Progenitor cell of endocrine pancreas (in vitro differentiated cells): ENCODE measurements around the gene KCNJ11. TPM values are rescaled to one million over a fixed set of nuclear protein-coding genes. Genes with fewer than 3 reads are reported as not detected.

ENCODE experiments used
- DNase-seq: peaks from one replicate; pipeline ENCODE4 v3.0.0; 2021; ENCODE audit warnings: low spot score; ENCODE audit not compliant: unreplicated experiment
- H3K27ac Mint-ChIP-seq: 2 replicates; pipeline ENCODE4 v1.8.0; 2021; ENCODE audit warnings: mild to moderate bottlenecking, moderate library complexity, mixed read lengths
- H3K27me3 Mint-ChIP-seq: 2 replicates; pipeline ENCODE4 v1.8.0; 2021; ENCODE audit warnings: mixed read lengths
- H3K36me3 Mint-ChIP-seq: 2 replicates; pipeline ENCODE4 v1.8.0; 2022; ENCODE audit warnings: mixed read lengths; ENCODE audit not compliant: insufficient read depth
- H3K4me1 Mint-ChIP-seq: 2 replicates; pipeline ENCODE4 v1.8.0; 2021; ENCODE audit warnings: low read depth, mixed read lengths
- H3K4me3 Mint-ChIP-seq: 2 replicates; pipeline ENCODE4 v1.8.0; 2021; ENCODE audit warnings: low read depth, mild to moderate bottlenecking, moderate library complexity, mixed read lengths
- H3K9me3 Mint-ChIP-seq: 2 replicates; pipeline ENCODE4 v1.8.0; 2021; ENCODE audit warnings: low read depth, mixed read lengths
- CTCF ChIP-seq: fragments of 200-600 bp; sonication (generic); IDR thresholded peaks from one replicate; pipeline ENCODE4 v1.5.0; 2021; ENCODE audit warnings: antibody characterized with exemption, mild to moderate bottlenecking; ENCODE audit not compliant: unreplicated experiment
- total RNA-seq: library from RNA; stranded (reverse); gene quantifications from 2 replicates; pipeline ENCODE4 v1.2.1, GENCODE V29; 2021

KCNJ11 gene
- total RNA-seq, 1 donor from 2014 or later: 8.1 TPM

GRCh38 chr11:17379383-17380180 lies 8.9 kb downstream of the KCNJ11 start:
- peaks cover 9% of the 10 kb centered on the region for H3K9me3 Mint-ChIP-seq
- peak overlapping the region; percentile 13 for H3K27ac Mint-ChIP-seq
- no peak for DNase-seq
- no peaks in the 10 kb centered on the region for H3K27me3 Mint-ChIP-seq
- no peaks in the 10 kb centered on the region for H3K4me1 Mint-ChIP-seq
- H3K36me3 Mint-ChIP-seq: no peaks in the 10 kb centered on the region
- no peak for TF ChIP-seq CTCF
- H3K4me3 Mint-ChIP-seq: no peak overlapping the region

- no peak for TF ChIP-seq CTCF
- Mint-ChIP-seq H3K9me3 (peaks cover 12% of the 10 kb centered on the region), H3K36me3 (peaks cover 1% of the 10 kb centered on the region), H3K4me1 (no peaks in the 10 kb centered on the region), H3K27ac (no peak overlapping the region), H3K27me3 (no peaks in the 10 kb centered on the region), H3K4me3 (no peak overlapping the region)
- DNase-seq: no peak
Observed at GRCh38 chr11:17378655-17379054, 9.8 kb downstream of the KCNJ11 start.

GRCh38 chr11:17376493-17376892 lies 12.0 kb downstream of the KCNJ11 start:
- H3K27ac Mint-ChIP-seq: no peak overlapping the region
- no peak for TF ChIP-seq CTCF
- H3K4me3 Mint-ChIP-seq: no peak overlapping the region
- DNase-seq: no peak
- H3K36me3 Mint-ChIP-seq: peaks cover 11% of the 10 kb centered on the region
- peaks cover 22% of the 10 kb centered on the region for H3K9me3 Mint-ChIP-seq
- H3K4me1 Mint-ChIP-seq: no peaks in the 10 kb centered on the region
- H3K27me3 Mint-ChIP-seq: no peaks in the 10 kb centered on the region

GRCh38 chr11:17375547-17375946 lies 12.9 kb downstream of the KCNJ11 start:
- no peak overlapping the region for H3K27ac Mint-ChIP-seq
- no peak overlapping the region for H3K4me3 Mint-ChIP-seq
- H3K4me1 Mint-ChIP-seq: no peaks in the 10 kb centered on the region
- H3K27me3 Mint-ChIP-seq: no peaks in the 10 kb centered on the region
- H3K36me3 Mint-ChIP-seq: peaks cover 18% of the 10 kb centered on the region
- TF ChIP-seq CTCF: no peak
- H3K9me3 Mint-ChIP-seq: peaks cover 32% of the 10 kb centered on the region
- no peak for DNase-seq

GRCh38 chr11:17371614-17372013 lies 16.8 kb downstream of the KCNJ11 start:
- Mint-ChIP-seq H3K27ac (no peak overlapping the region), H3K9me3 (peaks cover 45% of the 10 kb centered on the region), H3K4me3 (no peak overlapping the region), H3K4me1 (no peaks in the 10 kb centered on the region), H3K27me3 (no peaks in the 10 kb centered on the region), H3K36me3 (peaks cover 34% of the 10 kb centered on the region)
- no peak for DNase-seq
- no peak for TF ChIP-seq CTCF
